ENCODE results near the gene COL4A6.

COL4A6 gene

GRCh38 chrX:108127152-108127551 lies 311.1 kb downstream of the COL4A6 start:
- Histone ChIP-seq H3K27me3 (ENCODE audit: control insufficient read depth in 5 of 5, insufficient read depth in 4 of 5, low read length in 5 of 5) (peaks cover 0 to 4% (median 0%) of the 10 kb centered on the region in 5 donors), H3K4me1 (ENCODE audit: control insufficient read depth in 5 of 5, insufficient read depth in 5 of 5, low read length in 5 of 5) (peaks cover 0 to 4% (median 0%) of the 10 kb centered on the region in 5 donors), H3K9me3 (ENCODE audit: control insufficient read depth in 5 of 5, low read length in 5 of 5) (no peaks in the 10 kb centered on the region), H3K36me3 (ENCODE audit: control insufficient read depth in 5 of 5, insufficient read depth in 5 of 5, low read length in 5 of 5) (peaks cover 0 to 10% (median 5%) of the 10 kb centered on the region in 5 donors), H3K4me3 (ENCODE audit: low read depth in 1 of 5, low read length in 5 of 5) (no peak overlapping the region), H3K9ac (ENCODE audit: low read length in 5 of 5) (no peak overlapping the region), H3K27ac (ENCODE audit: low read depth, low read length) (no peak overlapping the region)

- no peaks in the 10 kb centered on the region for H3K9me3 ChIP-seq (ENCODE audit: control insufficient read depth in 5 of 5, low read length in 5 of 5)
- peaks cover 0 to 4% (median 0%) of the 10 kb centered on the region in 5 donors for H3K4me1 ChIP-seq (ENCODE audit: control insufficient read depth in 5 of 5, insufficient read depth in 5 of 5, low read length in 5 of 5)
- H3K27me3 ChIP-seq (ENCODE audit: control insufficient read depth in 5 of 5, insufficient read depth in 4 of 5, low read length in 5 of 5), result peaks cover 0 to 7% (median 0%) of the 10 kb centered on the region in 5 donors
- H3K9ac ChIP-seq (ENCODE audit: low read length in 5 of 5), result no peak overlapping the region
- no peak overlapping the region for H3K4me3 ChIP-seq (ENCODE audit: low read depth in 1 of 5, low read length in 5 of 5)
- no peak overlapping the region for H3K27ac ChIP-seq (ENCODE audit: low read depth, low read length)
- peaks cover 0 to 10% (median 5%) of the 10 kb centered on the region in 5 donors for H3K36me3 ChIP-seq (ENCODE audit: control insufficient read depth in 5 of 5, insufficient read depth in 5 of 5, low read length in 5 of 5)
Measured at GRCh38 chrX:108126661-108127060, 311.6 kb downstream of the COL4A6 start.

GRCh38 chrX:108123591-108124366 lies 314.4 kb downstream of the COL4A6 start:
- Histone ChIP-seq H3K27me3 (ENCODE audit: control insufficient read depth in 5 of 5, insufficient read depth in 4 of 5, low read length in 5 of 5) (peaks cover 0 to 7% (median 2%) of the 10 kb centered on the region in 5 donors), H3K27ac (ENCODE audit: low read depth, low read length) (no peak overlapping the region), H3K9ac (ENCODE audit: low read length in 5 of 5) (no peak overlapping the region), H3K4me1 (ENCODE audit: control insufficient read depth in 5 of 5, insufficient read depth in 5 of 5, low read length in 5 of 5) (peaks cover 0 to 4% (median 0%) of the 10 kb centered on the region in 5 donors), H3K9me3 (ENCODE audit: control insufficient read depth in 5 of 5, low read length in 5 of 5) (no peaks in the 10 kb centered on the region), H3K36me3 (ENCODE audit: control insufficient read depth in 5 of 5, insufficient read depth in 5 of 5, low read length in 5 of 5) (peaks cover 0 to 10% (median 3%) of the 10 kb centered on the region in 5 donors), H3K4me3 (ENCODE audit: low read depth in 1 of 5, low read length in 5 of 5) (no peak overlapping the region)

- Histone ChIP-seq H3K4me1 (ENCODE audit: control insufficient read depth in 5 of 5, insufficient read depth in 5 of 5, low read length in 5 of 5) (peaks cover 0 to 4% (median 0%) of the 10 kb centered on the region in 5 donors), H3K27ac (ENCODE audit: low read depth, low read length) (no peak overlapping the region), H3K4me3 (ENCODE audit: low read depth in 1 of 5, low read length in 5 of 5) (no peak overlapping the region), H3K9ac (ENCODE audit: low read length in 5 of 5) (no peak overlapping the region), H3K27me3 (ENCODE audit: control insufficient read depth in 5 of 5, insufficient read depth in 4 of 5, low read length in 5 of 5) (peaks cover 0 to 7% (median 2%) of the 10 kb centered on the region in 5 donors), H3K9me3 (ENCODE audit: control insufficient read depth in 5 of 5, low read length in 5 of 5) (no peaks in the 10 kb centered on the region), H3K36me3 (ENCODE audit: control insufficient read depth in 5 of 5, insufficient read depth in 5 of 5, low read length in 5 of 5) (peaks cover 0 to 10% (median 1%) of the 10 kb centered on the region in 5 donors)
Measured at GRCh38 chrX:108122748-108123147, 315.5 kb downstream of the COL4A6 start.

GRCh38 chrX:108121291-108121690 lies 316.9 kb downstream of the COL4A6 start:
- H3K4me3 ChIP-seq (ENCODE audit: low read depth in 1 of 5, low read length in 5 of 5), result no peak overlapping the region
- H3K36me3 ChIP-seq (ENCODE audit: control insufficient read depth in 5 of 5, insufficient read depth in 5 of 5, low read length in 5 of 5), result no peaks in the 10 kb centered on the region
- H3K4me1 ChIP-seq (ENCODE audit: control insufficient read depth in 5 of 5, insufficient read depth in 5 of 5, low read length in 5 of 5), result peaks cover 0 to 4% (median 0%) of the 10 kb centered on the region in 5 donors
- no peaks in the 10 kb centered on the region for H3K9me3 ChIP-seq (ENCODE audit: control insufficient read depth in 5 of 5, low read length in 5 of 5)
- no peak overlapping the region for H3K9ac ChIP-seq (ENCODE audit: low read length in 5 of 5)
- H3K27me3 ChIP-seq (ENCODE audit: control insufficient read depth in 5 of 5, insufficient read depth in 4 of 5, low read length in 5 of 5), result peaks cover 0 to 7% (median 2%) of the 10 kb centered on the region in 5 donors
- H3K27ac ChIP-seq (ENCODE audit: low read depth, low read length), result no peak overlapping the region

- Histone ChIP-seq H3K36me3 (ENCODE audit: control insufficient read depth in 5 of 5, insufficient read depth in 5 of 5, low read length in 5 of 5) (no peaks in the 10 kb centered on the region), H3K9me3 (ENCODE audit: control insufficient read depth in 5 of 5, low read length in 5 of 5) (no peaks in the 10 kb centered on the region), H3K27ac (ENCODE audit: low read depth, low read length) (no peak overlapping the region), H3K27me3 (ENCODE audit: control insufficient read depth in 5 of 5, insufficient read depth in 4 of 5, low read length in 5 of 5) (peaks cover 0 to 5% (median 3%) of the 10 kb centered on the region in 5 donors), H3K9ac (ENCODE audit: low read length in 5 of 5) (no peak overlapping the region), H3K4me3 (ENCODE audit: low read depth in 1 of 5, low read length in 5 of 5) (no peak overlapping the region), H3K4me1 (ENCODE audit: control insufficient read depth in 5 of 5, insufficient read depth in 5 of 5, low read length in 5 of 5) (peaks cover 0 to 3% (median 0%) of the 10 kb centered on the region in 5 donors)
Measured at GRCh38 chrX:108117988-108118387, 320.2 kb downstream of the COL4A6 start.

GRCh38 chrX:108114541-108114940 lies 323.7 kb downstream of the COL4A6 start:
- Histone ChIP-seq H3K27me3 (ENCODE audit: control insufficient read depth in 5 of 5, insufficient read depth in 4 of 5, low read length in 5 of 5) (peaks cover 0 to 3% (median 0%) of the 10 kb centered on the region in 5 donors), H3K27ac (ENCODE audit: low read depth, low read length) (no peak overlapping the region), H3K4me3 (ENCODE audit: low read depth in 1 of 5, low read length in 5 of 5) (no peak overlapping the region), H3K9ac (ENCODE audit: low read length in 5 of 5) (no peak overlapping the region), H3K36me3 (ENCODE audit: control insufficient read depth in 5 of 5, insufficient read depth in 5 of 5, low read length in 5 of 5) (no peaks in the 10 kb centered on the region), H3K9me3 (ENCODE audit: control insufficient read depth in 5 of 5, low read length in 5 of 5) (no peaks in the 10 kb centered on the region), H3K4me1 (ENCODE audit: control insufficient read depth in 5 of 5, insufficient read depth in 5 of 5, low read length in 5 of 5) (no peaks in the 10 kb centered on the region)
